Measurements from ENCODE around the gene ANLN.

- TF ChIP-seq POLR2A (IDR thresholded peaks at IDR 0.05; ENCODE audit: low read depth, low read length) (no peak), TAF1 (IDR thresholded peaks at IDR 0.05; ENCODE audit: borderline replicate concordance, low read depth, low read length) (no peak)
These were observed 84.8 kb downstream of the ANLN start for GRCh38 chr7:36474283-36475010.
